K562 (cell line): ENCODE data around the gene DPCD. TPM values are rescaled to one million over a fixed set of nuclear protein-coding genes. Genes with fewer than 3 reads are reported as not detected.

Experiments
- BRCA1 ChIP-seq, 2 experiments: fragments of 450-650 bp in 1 of 2; sonication (generic) in 1 of 2; formaldehyde crosslinking in 1 of 2; IDR thresholded peaks; 2 replicates each; pipeline versions ENCODE4 v1.5.0 to v1.6.1; 2017 to 2020; ENCODE audit warnings: mild to moderate bottlenecking in 1 of 2, missing genetic modification reagents in 1 of 2
- CEBPG ChIP-seq, 3 experiments: fragments of 200-800 bp in 1 of 3; sonication (Bioruptor generic) in 1 of 3; sonication (generic) in 1 of 3; formaldehyde crosslinking in 1 of 3; IDR thresholded peaks in 2 of 3; conservative IDR thresholded peaks in 1 of 3; 2 replicates each; pipeline versions ENCODE4 v1.6.1 to v1.8.0; 2016 to 2022; ENCODE audit warnings: missing compliant biosample characterization in 2 of 3, missing genetic modification characterization in 2 of 3, mild to moderate bottlenecking in 1 of 3, missing genetic modification reagents in 1 of 3
- CTBP1 ChIP-seq: fragments of 450-650 bp; IDR thresholded peaks from 2 replicates; pipeline ENCODE4 v1.6.1; 2016; ENCODE audit warnings: borderline replicate concordance
- CXXC5 ChIP-seq: fragments of 250-450 bp; sonication (Bioruptor Pico); IDR thresholded peaks from 2 replicates; pipeline ENCODE4 v1.8.0; 2022; ENCODE audit warnings: inconsistent platforms, mild to moderate bottlenecking, moderate library complexity
- ETV6 ChIP-seq, 3 experiments: fragments of 150-350 bp in 1 of 3; sonication (generic) in 1 of 3; formaldehyde crosslinking in 1 of 3; IDR thresholded peaks; 2 replicates each; pipeline versions ENCODE4 v1.6.1 to v1.8.0; 2014 to 2022; ENCODE audit warnings: borderline replicate concordance in 2 of 3, low read depth in 2 of 3, antibody characterized with exemption in 1 of 3, low read length in 1 of 3, mild to moderate bottlenecking in 1 of 3, missing genetic modification reagents in 1 of 3
- FOXA3 ChIP-seq, 2 experiments: fragments of 450-650 bp in 1 of 2; sonication (generic) in 1 of 2; formaldehyde crosslinking; IDR thresholded peaks in 1 of 2; conservative IDR thresholded peaks in 1 of 2; 2 replicates each; pipeline versions ENCODE4 v1.4.0 to v1.8.0; 2020 to 2022; ENCODE audit warnings: mild to moderate bottlenecking in 2 of 2, missing genetic modification reagents in 1 of 2
- JUND ChIP-seq, 2 experiments: IDR thresholded peaks; 2 replicates in 1 of 2; 3 replicates in 1 of 2; pipeline ENCODE4 v1.6.1; 2011; ENCODE audit warnings: borderline replicate concordance in 2 of 2, low read depth in 2 of 2, low read length in 2 of 2, improper control_type of control experiment in 1 of 2, missing biosample characterization in 1 of 2, missing genetic modification characterization in 1 of 2, missing genetic modification reagents in 1 of 2
- KDM2B ChIP-seq: fragments of 250-450 bp; sonication (Bioruptor Pico); IDR thresholded peaks from 2 replicates; pipeline ENCODE4 v1.8.0; 2021; ENCODE audit warnings: mild to moderate bottlenecking, moderate library complexity
- NFIC ChIP-seq: fragments of 450-650 bp; IDR thresholded peaks from 2 replicates; pipeline ENCODE4 v1.6.1; 2017; ENCODE audit warnings: mild to moderate bottlenecking, inconsistent platforms
- STAT5B ChIP-seq: fragments of 250-450 bp; sonication (Bioruptor Pico); IDR thresholded peaks from 2 replicates; pipeline ENCODE4 v1.8.0; 2021; ENCODE audit warnings: mild to moderate bottlenecking, inconsistent platforms
- ZNF134 ChIP-seq: fragments of 250-450 bp; sonication (Bioruptor Pico); conservative IDR thresholded peaks from 2 replicates; pipeline ENCODE4 v1.4.0; 2020
- ZNF224 ChIP-seq: sonication (generic); formaldehyde crosslinking; IDR thresholded peaks from 2 replicates; pipeline ENCODE4 v1.8.0; 2022; ENCODE audit warnings: mild to moderate bottlenecking, missing genetic modification reagents
- ZNF707 ChIP-seq: fragments of 250-450 bp; sonication (Bioruptor Pico); conservative IDR thresholded peaks from 2 replicates; pipeline ENCODE4 v1.8.0; 2022; ENCODE audit warnings: inconsistent platforms, mild to moderate bottlenecking, moderate library complexity
- ZNF75A ChIP-seq: fragments of 450-650 bp; formaldehyde crosslinking; IDR thresholded peaks from 2 replicates; pipeline ENCODE4 v1.4.0; 2020; ENCODE audit warnings: mild to moderate bottlenecking
- polyA plus RNA-seq, 8 experiments: library from polyadenylated mRNA; depleted of rRNA in 4 of 8; stranded (reverse) in 5 of 8; unstranded in 3 of 8; fragments of >200 nt; fragmentation: Nextera tagmentation in 2 of 8; fragmentation: Illumina TruSeq in 1 of 8; extraction: Ambion mirVana in 2 of 8; extraction: Trizol in 1 of 8; gene quantifications; 2 replicates each; pipeline versions ENCODE4 v1.2.1 to v1.2.3, GENCODE V29; 2011 to 2014; ENCODE audit warnings: inconsistent platforms in 1 of 8, missing spikeins in 1 of 8
- total RNA-seq, 7 experiments: library from RNA; depleted of rRNA in 6 of 7; stranded (reverse); fragments of >200 nt in 6 of 7; fragmentation: Illumina TruSeq in 2 of 7; extraction: Trizol in 2 of 7; gene quantifications; 2 replicates each; pipeline versions ENCODE4 v1.2.1 to v1.2.3, GENCODE V29; 2011 to 2021; ENCODE audit warnings: low replicate concordance in 1 of 7
- TF ChIP-seq, protein P1 (sequence below): fragments of 250-450 bp; sonication (Bioruptor Pico); IDR thresholded peaks from 2 replicates; pipeline ENCODE4 v1.4.0; 2020; ENCODE audit warnings: mild to moderate bottlenecking, moderate library complexity
- TF ChIP-seq, protein P2 (sequence below), 3 experiments: fragments of 200-800 bp in 1 of 3; fragments of 250-450 bp in 1 of 3; fragments of 450-650 bp in 1 of 3; sonication (Bioruptor Pico) in 1 of 3; sonication (Bioruptor generic) in 1 of 3; formaldehyde crosslinking in 1 of 3; IDR thresholded peaks; 2 replicates each; pipeline versions ENCODE4 v1.6.1 to v1.8.0; 2016 to 2022; ENCODE audit warnings: mild to moderate bottlenecking in 2 of 3, missing genetic modification characterization in 2 of 3, missing compliant biosample characterization in 1 of 3, moderate library complexity in 1 of 3
- TF ChIP-seq, protein P3 (sequence below): sonication (generic); formaldehyde crosslinking; IDR thresholded peaks from 2 replicates; pipeline ENCODE4 v1.8.1; 2023; ENCODE audit warnings: mild to moderate bottlenecking, missing genetic modification reagents

DPCD gene
- total and polyA plus RNA-seq, 9 of the 15 experiments (the other 6 are each of a cell fraction or from before 2014, with no cell fraction given), result 12.1 to 45.2 (median 20.0) TPM

DNA sequence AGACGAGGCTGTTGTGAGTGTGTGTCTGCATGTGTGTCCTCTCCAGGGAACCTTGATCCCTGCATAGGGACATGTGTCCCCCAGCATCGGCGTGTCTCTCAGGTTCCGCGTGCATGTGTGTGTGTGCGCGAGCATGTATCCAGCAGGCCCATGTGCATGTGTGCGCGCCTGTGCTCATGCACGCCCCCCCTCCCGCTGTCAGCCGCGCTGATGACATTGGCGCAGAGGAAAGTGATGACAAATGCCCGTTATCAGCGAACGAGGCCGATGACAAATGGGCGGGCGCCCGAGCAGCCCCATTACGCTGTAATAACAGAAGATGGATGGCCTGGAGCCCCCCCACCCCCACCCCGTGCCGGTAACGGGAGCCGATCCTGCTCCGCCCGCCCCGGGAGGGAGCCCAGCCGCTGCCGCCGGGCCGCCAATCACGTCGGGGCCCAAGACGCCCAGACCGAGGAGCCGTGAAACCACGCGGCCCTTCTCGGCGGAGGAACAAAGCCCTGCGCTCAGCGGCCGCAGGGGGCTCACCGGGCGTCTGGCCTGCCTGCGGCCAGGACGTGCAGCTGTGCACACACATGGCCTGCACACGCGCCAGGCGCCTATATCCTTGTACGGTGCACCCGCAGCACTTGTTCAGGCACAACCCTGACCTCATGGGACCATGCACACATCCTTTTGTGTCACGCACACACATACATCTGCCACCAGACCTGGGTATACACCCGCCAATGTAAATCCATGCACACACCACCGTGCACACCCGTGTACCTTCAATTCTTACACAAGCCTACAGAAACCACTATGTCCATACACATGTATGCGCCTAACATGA lies 21.6 kb upstream of the DPCD start (continued):
- TF ChIP-seq CTBP1 (peak; percentile 51; the same call in 1 of the 2 replicates), ZNF224 (no peak), JUND (IDR thresholded peaks at IDR 0.05; ENCODE audit: borderline replicate concordance, low read depth, low read length) (peak; percentile 63), JUND (tag; IDR thresholded peaks at IDR 0.05; ENCODE audit: borderline replicate concordance, low read depth, low read length) (peak; percentile 18; the same call in 1 of the 3 replicates), CEBPG (CRISPR knock-in tag; IDR thresholded peaks at IDR 0.05) (0 out of 2 replicates have a peak, but pooled peaks have one; percentile 9), CEBPG (tag; conservative IDR thresholded peaks at IDR 0.05 in 1 of 2, IDR thresholded peaks at IDR 0.05 in 1 of 2) (no peak), ETV6 (IDR thresholded peaks at IDR 0.05; ENCODE audit: borderline replicate concordance in 1 of 2, low read depth in 2 of 2, low read length in 1 of 2) (no peak), ETV6 (CRISPR knock-in tag; IDR thresholded peaks at IDR 0.05; ENCODE audit: borderline replicate concordance) (no peak), ZNF134 (CRISPR knock-in tag) (no peak), CXXC5 (CRISPR knock-in tag) (peak; percentile 81), ZNF707 (CRISPR knock-in tag) (no peak), BRCA1 (IDR thresholded peaks at IDR 0.05) (no peak), BRCA1 (CRISPR knock-in tag; IDR thresholded peaks at IDR 0.05) (no peak), FOXA3 (CRISPR knock-in tag; conservative IDR thresholded peaks at IDR 0.05 in 1 of 2, IDR thresholded peaks at IDR 0.05 in 1 of 2) (peak in 1 of 2 experiments; percentile 47; a peak in 1 of 4 replicates), KDM2B (CRISPR knock-in tag) (no peak), STAT5B (CRISPR knock-in tag) (no peak), NFIC (peak; percentile 28; the same call in 1 of the 2 replicates), ZNF75A (CRISPR knock-in tag) (no peak)
- TF ChIP-seq, protein P1, sequence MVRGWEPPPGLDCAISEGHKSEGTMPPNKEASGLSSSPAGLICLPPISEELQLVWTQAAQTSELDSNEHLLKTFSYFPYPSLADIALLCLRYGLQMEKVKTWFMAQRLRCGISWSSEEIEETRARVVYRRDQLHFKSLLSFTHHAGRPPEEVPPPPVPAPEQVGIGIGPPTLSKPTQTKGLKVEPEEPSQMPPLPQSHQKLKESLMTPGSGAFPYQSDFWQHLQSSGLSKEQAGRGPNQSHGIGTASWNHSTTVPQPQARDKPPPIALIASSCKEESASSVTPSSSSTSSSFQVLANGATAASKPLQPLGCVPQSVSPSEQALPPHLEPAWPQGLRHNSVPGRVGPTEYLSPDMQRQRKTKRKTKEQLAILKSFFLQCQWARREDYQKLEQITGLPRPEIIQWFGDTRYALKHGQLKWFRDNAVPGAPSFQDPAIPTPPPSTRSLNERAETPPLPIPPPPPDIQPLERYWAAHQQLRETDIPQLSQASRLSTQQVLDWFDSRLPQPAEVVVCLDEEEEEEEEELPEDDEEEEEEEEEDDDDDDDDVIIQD (CRISPR knock-in tag), result no peak
- TF ChIP-seq, protein P2, sequence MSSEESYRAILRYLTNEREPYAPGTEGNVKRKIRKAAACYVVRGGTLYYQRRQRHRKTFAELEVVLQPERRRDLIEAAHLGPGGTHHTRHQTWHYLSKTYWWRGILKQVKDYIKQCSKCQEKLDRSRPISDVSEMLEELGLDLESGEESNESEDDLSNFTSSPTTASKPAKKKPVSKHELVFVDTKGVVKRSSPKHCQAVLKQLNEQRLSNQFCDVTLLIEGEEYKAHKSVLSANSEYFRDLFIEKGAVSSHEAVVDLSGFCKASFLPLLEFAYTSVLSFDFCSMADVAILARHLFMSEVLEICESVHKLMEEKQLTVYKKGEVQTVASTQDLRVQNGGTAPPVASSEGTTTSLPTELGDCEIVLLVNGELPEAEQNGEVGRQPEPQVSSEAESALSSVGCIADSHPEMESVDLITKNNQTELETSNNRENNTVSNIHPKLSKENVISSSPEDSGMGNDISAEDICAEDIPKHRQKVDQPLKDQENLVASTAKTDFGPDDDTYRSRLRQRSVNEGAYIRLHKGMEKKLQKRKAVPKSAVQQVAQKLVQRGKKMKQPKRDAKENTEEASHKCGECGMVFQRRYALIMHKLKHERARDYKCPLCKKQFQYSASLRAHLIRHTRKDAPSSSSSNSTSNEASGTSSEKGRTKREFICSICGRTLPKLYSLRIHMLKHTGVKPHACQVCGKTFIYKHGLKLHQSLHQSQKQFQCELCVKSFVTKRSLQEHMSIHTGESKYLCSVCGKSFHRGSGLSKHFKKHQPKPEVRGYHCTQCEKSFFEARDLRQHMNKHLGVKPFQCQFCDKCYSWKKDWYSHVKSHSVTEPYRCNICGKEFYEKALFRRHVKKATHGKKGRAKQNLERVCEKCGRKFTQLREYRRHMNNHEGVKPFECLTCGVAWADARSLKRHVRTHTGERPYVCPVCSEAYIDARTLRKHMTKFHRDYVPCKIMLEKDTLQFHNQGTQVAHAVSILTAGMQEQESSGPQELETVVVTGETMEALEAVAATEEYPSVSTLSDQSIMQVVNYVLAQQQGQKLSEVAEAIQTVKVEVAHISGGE (CRISPR knock-in tag; IDR thresholded peaks at IDR 0.05), result no peak; a peak in 1 of 6 replicates
- TF ChIP-seq, protein P3, sequence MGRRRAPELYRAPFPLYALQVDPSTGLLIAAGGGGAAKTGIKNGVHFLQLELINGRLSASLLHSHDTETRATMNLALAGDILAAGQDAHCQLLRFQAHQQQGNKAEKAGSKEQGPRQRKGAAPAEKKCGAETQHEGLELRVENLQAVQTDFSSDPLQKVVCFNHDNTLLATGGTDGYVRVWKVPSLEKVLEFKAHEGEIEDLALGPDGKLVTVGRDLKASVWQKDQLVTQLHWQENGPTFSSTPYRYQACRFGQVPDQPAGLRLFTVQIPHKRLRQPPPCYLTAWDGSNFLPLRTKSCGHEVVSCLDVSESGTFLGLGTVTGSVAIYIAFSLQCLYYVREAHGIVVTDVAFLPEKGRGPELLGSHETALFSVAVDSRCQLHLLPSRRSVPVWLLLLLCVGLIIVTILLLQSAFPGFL (CRISPR knock-in tag), result no peak
